HG03354 (cell line): Measurements from ENCODE around the gene DHX35.

Experiments
- ATAC-seq: cut with Tn5 transposase; IDR thresholded peaks from one replicate; pipeline ENCODE4 v1.9.1; 2021; ENCODE audit warnings: mild to moderate bottlenecking; ENCODE audit not compliant: unreplicated experiment, poor library complexity, severe bottlenecking

Gene DHX35

DNA sequence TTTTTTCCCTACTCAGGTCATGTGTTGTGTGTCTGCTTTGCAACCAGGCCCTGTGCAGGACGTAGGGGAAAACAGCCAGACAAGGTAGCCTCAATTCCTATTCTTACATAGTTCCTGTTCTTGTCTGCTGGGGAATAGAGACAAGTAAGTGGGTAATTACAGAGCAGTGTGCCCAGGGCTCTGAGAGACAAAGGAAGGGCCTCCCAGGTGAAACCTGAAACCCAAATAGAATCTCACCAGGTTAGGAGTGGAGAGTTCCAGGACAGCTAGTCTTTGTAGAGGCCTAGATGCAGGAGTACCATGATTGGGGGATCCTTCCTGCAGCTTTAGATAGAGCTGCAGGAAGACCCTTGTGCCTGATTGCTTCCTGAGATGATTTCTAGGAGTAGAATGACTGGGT is 48.4 kb downstream of the DHX35 start:
- ATAC-seq, result no peak

DNA sequence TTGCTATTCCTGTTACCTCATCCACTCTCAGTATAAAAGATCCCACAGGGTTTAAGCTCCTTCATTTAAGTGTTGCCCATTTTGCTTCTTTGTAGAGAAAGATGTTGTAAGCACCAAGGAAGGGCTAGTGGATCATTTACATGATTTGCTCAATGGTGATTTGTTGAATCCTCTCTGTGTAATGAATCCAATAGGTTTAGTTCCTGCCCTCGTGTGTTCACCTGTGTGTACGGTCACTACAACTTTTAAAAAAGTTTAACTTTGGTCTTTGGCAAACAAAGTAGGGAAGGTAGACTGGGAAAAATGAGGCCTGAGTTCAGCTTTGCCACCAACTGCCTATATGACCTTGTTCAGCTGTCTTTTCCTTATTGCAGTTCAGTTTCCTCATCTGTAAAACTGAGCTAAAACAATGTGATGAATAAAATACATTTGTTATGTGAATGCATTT is 51.5 kb downstream of the DHX35 start:
- no peak for ATAC-seq

DNA sequence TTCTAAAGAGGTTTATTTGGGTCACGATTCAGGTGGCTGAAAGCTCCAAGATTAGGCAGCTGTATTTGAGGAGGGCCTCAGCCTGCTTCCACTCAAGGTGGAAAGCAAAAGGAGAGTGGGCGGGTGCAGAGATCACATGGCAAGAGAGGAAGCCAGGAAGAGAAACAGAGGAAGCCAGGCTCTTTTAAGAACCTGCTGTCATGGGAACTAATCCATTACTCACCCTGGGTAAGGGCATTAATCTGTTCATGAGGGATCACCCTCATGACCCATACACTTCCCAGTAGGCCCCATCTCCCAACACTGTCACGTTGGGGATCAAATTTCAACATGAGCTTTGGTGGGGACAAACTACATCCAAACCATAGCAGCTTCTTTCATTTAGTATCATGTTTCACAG is 53.9 kb downstream of the DHX35 start:
- ATAC-seq, result no peak

DNA sequence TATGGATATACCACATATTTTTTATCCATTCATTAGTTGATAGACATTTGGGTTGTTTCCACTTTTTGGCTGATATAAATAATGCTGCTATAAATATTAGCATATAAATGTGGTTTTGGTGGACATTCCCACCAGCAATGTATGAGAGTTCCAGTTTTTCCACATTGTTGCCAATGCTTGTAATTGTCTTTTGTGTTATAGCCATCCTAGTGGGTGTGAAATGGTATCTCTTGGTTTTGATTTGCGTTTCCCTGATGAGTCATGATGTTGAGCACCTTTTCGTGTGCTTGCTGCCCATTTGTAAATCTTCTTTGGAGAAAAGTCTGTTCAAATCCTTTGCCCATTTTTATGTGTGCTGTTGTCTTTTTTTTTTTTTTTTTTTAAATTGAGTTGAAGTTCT is 54.4 kb downstream of the DHX35 start:
- no peak for ATAC-seq

DNA sequence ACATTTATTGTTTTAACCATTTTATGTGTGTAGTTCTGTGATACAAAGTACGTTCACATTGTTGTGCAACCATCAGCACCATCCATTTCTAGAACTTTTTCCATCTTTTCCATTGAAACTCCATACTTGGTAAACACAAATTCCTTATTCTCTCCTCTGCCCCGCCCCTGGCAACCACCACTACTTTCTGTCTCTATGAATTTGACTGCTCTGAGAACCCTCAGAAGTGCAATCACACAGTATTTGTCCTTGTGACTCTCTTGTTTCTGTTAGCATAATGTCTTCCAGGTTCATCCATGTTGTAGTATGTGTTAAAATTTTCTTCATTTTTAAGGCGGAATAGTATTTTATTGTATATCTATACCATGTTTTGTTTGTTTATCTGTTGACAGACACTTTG is 56.9 kb downstream of the DHX35 start:
- no peak for ATAC-seq

DNA sequence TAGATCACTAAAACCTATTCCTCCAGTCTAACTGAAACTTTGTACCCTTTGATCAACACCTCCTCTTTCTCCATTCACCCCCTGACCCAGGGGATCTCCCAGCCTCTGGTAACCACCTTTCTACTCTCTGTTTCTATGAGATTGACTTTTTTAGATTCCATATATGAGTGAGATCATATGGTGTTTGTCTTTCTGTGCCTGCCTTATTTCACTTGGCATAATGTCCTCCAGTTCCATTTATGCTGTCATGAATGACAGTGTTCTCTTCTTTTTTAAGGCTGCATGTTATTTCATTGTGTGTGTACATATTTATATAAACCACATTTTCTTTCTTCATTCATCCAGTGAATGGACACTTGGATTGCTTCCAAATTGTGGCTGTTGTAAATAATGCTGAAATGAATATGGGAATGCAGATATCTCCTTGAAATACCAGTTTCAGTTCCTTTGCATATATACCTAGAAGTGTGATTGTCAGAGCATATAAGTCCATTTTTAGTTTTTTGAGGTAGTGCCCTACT is 57.7 kb downstream of the DHX35 start:
- ATAC-seq, result peak; percentile 92

DNA sequence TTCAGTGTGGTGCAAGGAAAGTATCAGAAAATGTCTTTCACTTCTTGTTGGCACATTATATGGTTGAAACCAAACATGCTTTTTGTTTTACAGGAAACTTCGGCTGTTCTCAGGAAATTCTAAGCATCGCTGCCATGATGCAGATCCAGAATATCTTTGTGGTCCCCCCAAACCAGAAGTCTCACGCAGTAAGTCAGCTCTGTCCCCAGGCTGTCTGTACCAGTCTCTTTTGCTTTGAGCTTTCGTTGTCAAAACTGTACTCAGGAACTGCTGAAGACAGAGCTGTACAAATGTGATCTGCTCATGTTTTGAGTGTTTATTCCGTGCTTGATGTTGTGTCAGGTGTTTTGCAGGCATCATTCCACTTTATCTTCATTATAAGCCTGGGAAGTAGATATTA is 59.6 kb downstream of the DHX35 start:
- ATAC-seq, result no peak

DNA sequence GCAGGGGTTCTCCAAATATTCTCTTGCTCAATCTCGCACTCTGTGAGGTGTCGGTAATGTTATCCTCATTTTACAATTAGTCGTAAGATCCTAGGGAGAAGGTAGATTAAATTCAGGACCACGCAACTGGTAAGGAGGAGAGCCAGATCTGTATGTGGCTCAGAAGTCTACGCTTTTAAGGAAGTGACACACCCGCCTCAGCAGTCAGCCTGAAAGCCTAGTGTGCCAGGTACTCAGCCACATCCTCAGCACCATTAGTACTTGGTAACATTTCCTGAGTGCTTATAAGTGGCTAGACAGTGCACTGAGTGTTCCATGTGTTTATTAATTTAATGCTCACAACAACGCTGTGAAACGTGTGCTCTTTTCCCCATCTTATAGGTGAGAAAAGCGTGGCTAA is 63.7 kb downstream of the DHX35 start:
- no peak for ATAC-seq

DNA sequence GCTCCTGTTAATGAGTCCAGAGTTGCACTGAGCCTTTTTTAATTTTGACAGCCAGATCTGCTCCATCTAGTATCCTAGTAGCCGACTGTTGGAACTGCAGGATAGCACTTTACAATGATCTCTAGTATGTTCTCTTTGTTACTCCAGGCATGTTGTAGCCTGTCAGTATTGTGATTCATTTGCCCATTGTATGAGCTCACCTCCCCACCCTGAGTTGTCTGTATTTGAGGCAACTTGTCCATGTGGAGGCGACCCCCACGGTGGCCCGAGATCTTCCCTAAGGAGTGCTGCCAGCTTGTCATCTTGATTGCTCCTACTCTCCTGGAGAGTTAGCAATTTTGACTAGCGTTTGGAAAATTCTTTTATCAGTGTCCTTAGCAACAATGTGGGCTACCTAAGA is 67.2 kb downstream of the DHX35 start:
- no peak for ATAC-seq

DNA sequence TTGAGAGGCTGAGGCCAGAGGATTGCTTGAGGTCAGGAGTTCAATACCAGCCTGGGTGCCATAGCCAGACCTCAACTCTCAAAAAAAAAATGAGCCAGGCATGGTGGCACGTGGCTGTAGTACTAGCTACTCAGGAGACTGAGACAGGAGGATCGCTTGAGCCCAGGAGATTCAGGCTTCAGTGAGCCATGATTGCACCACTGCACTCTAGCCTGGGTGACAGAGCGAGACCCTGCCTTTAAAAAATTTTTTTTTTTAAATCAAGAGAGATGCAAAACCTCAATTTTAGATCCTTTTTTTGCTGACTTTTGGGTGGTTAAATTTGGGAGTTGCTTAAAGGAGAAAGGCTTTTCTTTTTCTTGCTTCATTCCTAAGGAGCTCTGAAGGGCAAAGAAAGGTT is 70.9 kb downstream of the DHX35 start:
- ATAC-seq, result no peak

DNA sequence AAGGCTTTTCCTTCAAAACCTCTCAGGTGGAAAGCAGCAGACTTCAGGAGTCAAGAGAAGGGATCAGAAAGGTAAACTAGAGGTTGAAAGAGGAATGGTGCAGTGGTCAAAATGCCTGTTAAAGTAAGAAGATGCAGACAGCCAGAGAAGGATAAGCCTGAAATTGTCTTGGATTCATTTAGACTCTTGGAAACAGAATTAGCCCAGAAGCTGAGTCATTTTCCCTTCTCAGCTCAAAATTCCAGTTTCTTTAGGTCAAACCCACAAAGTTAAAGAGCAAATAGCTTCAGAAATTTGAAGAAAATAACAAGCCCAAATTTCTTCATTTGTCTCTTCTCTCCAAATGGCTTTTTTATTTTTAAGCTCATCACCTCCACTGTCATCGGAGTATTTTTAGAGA is 73.9 kb downstream of the DHX35 start:
- no peak for ATAC-seq

DNA sequence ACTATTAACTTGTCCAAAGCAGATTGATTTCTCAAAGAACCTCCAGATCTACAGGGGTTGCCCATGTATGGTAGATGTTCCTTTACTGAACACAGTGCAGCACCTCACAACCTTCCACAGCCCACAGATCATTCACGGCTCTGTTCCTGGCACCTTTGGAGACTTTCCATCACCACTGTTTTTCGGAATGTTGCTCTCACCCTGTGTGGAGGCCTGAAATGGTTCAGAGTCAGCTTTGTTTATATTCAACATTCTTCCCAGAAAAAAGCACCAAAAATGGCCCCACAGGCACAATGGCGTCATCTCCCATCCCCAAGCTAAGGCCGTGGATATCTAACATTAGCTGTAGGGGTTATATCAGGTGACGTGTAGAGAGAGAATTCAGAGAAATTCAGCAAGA is 74.7 kb downstream of the DHX35 start:
- no peak for ATAC-seq

DNA sequence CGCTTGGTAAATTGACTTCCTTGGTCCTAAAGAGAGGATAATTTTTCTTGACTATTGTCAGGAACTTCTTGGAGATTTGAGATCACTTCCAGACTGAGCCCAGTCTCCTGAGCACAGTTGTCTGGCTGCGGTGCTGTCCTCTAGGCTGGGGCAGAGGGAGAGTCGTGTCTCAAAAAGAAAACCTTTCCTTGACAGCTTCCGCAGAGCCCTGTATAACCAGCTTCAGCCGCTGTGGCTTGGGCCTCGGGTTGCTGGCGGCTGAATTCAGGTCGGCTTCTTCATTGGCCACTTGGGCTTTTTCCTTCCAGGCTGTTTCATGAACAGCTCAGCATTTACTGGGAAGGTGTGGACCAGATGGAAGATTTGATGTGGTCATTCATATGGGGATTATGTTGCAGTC is 75.9 kb downstream of the DHX35 start:
- no peak for ATAC-seq

DNA sequence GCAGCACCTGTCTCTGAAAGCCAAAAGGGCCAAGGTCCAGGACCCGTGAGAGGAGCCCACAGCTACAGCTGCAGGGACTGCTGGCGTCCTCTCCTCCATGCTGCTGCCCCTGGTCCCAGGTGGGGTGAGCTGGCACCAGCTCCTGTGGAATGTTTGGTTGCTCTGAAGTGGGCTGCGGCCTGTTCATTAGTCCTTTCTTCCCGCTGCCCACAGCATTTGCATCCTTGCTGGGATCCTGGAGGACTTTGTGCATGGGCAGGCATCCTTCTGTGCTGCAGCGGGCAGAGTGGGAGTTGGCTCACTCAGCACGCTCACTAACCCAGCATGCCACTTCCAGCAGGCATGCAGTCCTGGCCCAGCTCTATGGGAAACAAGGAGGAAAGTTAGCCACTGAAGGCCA is 76.4 kb downstream of the DHX35 start:
- ATAC-seq, result no peak

DNA sequence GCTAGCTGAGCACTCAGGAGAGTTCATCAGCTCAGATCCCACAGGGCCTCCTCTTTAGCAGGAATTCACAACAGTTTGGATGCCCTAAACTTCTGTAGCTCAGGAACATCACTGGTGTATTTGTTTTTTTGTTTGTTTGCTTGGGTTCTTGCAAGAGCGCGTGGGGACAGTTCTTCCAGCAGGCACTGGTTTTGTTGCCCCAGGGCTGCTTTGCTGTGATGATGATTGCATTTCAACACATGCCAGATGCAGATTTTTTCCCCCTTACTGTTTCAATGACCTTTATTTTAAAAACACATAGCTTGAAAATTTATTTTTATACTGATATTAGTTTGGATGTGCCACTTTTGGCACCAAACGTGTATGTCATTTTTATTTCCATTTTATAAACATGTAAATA is 77.1 kb downstream of the DHX35 start:
- no peak for ATAC-seq

DNA sequence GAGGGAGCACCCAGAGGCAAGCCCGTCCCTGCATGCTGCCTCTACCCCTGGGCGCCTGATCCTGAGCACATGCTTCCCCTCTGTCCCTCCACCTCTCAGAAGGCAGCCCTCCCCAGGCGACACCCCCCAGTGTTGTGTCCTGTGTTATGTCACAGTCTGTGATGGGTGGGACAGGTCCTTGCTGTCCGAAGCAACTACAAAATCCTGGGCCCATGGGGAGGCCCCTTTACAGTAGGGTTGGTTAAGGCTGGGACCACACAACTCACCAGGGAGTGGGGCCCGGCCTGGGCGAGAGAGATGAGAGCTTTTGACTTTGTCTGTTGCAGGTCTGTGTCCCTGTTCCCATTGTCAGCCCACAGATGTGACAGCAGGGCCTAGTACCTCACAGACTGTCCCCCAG is 78.0 kb downstream of the DHX35 start:
- ATAC-seq, result no peak

DNA sequence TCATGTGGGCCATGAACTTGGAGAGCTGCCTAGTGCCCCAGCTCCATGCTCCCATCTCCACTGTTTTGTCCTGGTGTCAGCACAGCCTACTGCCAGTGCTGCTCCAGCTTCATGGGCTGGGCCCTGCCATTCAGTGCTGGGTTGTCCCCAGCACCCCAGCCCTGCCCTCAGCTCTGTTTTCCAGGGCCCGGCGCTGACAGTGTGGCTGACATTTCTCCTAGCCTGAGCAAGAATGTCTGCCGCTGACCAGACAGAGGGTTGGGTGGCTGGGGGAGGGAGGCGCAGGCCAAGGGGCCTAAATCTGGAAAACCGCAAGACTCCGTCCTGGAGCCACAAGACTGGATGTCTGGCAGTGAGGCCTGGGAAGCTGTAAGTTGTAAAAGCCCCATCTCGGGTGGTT is 78.9 kb downstream of the DHX35 start:
- no peak for ATAC-seq

DNA sequence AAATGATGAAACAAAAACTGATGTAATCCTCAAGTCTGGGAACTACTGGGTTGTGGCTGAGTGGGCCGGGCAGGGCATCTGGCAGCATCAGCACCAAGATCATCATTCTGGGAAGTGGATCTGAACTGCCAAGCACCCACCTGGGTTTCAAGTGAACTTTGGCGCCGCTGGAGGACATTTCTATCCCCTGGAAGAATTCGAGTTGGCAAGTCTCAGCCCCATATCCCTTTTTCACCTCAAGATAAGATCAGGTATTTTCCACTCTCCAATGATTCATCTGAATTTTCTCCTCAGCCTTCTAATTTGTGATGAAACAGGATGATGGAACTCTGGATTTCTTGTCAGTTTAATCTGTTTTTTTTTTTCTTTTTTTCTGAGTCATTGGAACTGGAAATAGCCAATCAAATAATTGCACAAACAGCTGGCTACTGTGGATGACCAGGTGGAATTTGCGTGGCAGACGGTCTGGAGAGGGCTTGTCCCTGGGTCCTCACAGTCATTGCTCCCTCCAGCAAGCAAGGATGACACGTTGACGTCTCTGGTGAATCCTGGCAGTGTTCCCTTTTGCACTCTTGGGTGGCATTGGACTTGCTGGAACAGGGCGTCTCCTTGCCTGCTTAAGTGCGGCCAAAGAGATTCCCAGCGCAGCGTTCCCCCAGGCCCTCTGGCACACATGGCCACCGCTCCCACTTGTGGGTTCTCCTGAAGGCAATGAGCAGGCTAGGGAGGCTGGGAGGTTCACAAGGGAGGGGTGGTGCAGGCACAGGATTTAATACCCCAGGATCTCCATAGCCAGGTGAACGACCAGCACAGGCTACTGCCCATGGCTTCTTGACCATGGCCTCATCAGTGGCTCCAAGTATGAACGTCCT is 80.4 kb downstream of the DHX35 start:
- ATAC-seq, result no peak

DNA sequence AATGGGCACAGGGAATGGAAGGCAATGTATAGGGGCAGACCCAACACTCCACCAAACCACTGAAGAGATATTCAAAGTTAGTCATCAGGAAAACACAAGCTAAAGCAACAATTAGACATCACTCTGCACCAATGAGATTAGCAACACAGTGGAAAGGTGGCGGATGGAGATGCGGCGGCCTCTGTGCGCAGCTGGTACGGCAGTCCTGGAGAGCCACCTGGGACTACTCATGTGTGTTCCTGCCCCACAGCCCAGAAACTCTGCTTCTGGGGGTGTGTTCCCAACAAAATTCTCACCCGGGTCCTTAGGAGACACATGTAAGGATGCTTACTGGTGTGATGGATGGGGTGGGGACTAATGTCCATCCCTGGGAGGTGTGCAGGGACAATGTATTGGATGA is 82.4 kb downstream of the DHX35 start:
- no peak for ATAC-seq

DNA sequence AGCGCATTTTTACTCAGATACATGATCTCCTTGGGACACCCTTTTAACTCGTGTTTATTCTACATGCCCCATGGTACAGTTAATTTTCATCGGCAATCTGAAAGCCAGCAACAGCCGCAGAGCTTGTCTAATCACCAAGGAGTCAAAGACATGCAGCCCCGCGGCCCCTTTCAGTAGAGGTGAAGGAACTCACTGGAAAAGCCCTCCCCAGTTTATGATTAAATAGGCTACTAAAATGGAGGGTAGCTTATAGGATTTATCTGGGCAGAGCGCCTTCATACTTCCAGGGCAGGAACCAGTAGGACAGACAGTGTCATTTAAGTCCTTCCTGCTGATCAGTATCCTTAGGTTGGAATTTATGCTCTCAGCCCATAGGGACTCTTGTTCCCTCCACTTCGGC is 83.5 kb downstream of the DHX35 start:
- no peak for ATAC-seq

DNA sequence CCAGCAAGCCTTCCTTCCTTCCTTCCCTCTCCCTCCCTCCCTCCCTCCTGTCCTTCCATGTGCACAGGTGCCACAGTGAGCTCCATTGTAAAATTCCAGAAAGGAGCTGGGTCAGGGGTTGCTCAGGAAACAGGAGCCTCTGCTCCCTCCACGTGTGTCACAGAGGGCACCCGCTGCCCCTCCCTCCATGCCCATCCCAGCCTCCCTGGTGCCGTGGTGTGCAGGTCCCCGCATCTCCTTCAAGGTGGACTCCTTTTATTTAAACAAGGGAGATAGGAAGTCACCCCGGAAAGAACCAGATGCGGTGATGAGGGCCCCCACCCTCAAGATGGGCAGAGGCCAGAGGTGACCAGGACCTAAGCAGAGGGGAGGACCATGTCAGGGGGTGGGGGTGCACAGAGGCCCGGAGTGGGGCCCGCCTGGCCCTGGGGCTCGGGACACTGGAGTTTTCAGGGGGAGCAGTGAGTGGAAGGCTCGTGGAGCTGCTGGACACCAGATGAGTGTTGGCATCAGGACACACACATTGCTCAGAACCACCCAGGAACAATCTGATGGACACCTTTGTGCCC is 85.4 kb downstream of the DHX35 start:
- ATAC-seq, result no peak
